DOHH2 (cell line): ENCODE measurements around the gene SNRNP35.

Experiments
- CTCF ChIP-seq: fragments of 200-600 bp; sonication (generic); IDR thresholded peaks from one replicate; pipeline ENCODE4 v1.5.1; 2014; ENCODE audit warnings: antibody characterized with exemption, mild to moderate bottlenecking, low read depth, low read length; ENCODE audit not compliant: poor library complexity, severe bottlenecking
- EZH2phosphoT487 ChIP-seq: fragments of 200-600 bp; sonication (generic); IDR thresholded peaks from 2 replicates; pipeline ENCODE4 v1.6.1; 2017; ENCODE audit warnings: borderline replicate concordance, mild to moderate bottlenecking, antibody characterized with exemption, low read length, moderate library complexity, mixed read lengths

DNA sequence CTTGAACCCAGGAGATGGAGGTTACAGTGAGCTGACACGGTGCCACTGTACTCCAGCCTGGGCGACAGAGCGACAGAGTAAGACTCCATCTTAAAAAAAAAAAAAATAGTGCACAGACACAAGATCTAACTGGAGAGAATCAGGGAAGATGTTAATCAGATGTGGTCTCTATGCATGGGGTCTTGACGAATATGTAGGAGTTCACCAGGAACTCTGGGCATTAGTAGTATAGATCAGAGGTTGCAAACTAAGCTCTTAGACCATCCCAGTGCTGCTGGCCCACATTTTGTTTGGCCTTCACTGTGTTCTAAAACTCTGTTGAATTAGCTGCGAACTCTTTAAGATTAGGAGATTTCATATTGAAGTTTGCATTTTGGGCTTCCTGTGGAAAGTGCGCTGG, 31.6 kb downstream of the SNRNP35 start:
- TF ChIP-seq CTCF (no peak), EZH2phosphoT487 (no peak)
